ENCODE data around the gene BUD23. TPM values are rescaled to one million over a fixed set of nuclear protein-coding genes. Genes with fewer than 3 reads are reported as not detected.

Gene BUD23
- total and polyA plus RNA-seq, 9 of the 15 experiments (the other 6 are each of a cell fraction or from before 2014, with no cell fraction given) = 79.5 to 270 (median 150) TPM

DNA sequence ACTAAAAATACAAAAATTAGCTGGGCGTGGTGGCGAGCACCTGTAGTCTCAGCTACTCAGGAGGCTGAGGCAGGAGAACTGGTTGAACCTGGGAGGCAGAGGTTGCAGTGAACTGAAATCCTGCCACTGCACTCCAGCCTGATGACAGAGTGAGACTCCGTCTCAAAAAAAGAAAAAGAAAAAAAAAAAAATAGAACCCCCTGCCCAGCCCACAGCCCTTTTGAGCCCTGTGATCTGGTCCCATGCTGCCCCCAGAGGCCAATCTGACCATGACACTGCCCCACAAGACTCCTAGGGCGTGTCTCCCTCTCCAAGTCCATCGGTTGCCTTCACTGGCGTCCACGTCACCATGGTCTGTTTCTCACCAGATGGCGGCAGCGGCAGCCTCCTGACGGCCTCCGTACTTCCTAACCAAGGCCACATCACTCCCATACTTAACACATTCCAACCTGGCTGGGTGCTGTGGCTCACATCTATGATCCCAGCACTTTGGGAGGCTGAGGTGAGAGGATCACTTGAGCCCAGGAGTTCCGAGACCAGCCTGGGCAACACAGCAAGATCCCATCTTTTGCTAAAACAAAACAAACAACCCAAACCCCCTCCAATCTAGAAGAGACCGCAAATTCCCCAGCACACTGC is 18.1 kb downstream of the BUD23 start (continued):
- TF ChIP-seq, protein P1, sequence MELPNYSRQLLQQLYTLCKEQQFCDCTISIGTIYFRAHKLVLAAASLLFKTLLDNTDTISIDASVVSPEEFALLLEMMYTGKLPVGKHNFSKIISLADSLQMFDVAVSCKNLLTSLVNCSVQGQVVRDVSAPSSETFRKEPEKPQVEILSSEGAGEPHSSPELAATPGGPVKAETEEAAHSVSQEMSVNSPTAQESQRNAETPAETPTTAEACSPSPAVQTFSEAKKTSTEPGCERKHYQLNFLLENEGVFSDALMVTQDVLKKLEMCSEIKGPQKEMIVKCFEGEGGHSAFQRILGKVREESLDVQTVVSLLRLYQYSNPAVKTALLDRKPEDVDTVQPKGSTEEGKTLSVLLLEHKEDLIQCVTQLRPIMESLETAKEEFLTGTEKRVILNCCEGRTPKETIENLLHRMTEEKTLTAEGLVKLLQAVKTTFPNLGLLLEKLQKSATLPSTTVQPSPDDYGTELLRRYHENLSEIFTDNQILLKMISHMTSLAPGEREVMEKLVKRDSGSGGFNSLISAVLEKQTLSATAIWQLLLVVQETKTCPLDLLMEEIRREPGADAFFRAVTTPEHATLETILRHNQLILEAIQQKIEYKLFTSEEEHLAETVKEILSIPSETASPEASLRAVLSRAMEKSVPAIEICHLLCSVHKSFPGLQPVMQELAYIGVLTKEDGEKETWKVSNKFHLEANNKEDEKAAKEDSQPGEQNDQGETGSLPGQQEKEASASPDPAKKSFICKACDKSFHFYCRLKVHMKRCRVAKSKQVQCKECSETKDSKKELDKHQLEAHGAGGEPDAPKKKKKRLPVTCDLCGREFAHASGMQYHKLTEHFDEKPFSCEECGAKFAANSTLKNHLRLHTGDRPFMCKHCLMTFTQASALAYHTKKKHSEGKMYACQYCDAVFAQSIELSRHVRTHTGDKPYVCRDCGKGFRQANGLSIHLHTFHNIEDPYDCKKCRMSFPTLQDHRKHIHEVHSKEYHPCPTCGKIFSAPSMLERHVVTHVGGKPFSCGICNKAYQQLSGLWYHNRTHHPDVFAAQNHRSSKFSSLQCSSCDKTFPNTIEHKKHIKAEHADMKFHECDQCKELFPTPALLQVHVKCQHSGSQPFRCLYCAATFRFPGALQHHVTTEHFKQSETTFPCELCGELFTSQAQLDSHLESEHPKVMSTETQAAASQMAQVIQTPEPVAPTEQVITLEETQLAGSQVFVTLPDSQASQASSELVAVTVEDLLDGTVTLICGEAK (IDR thresholded peaks at IDR 0.05) = no peak
- TF ChIP-seq, protein P1 (CRISPR knock-in tag; IDR thresholded peaks at IDR 0.05) = no peak
- no peak for TF ChIP-seq EGR1 (conservative IDR thresholded peaks at IDR 0.05)
- TF ChIP-seq RAD21 (CRISPR knock-in tag; conservative IDR thresholded peaks at IDR 0.05 in 1 of 2, IDR thresholded peaks at IDR 0.05 in 1 of 2) = peak; percentile 22 to 49; a peak in 3 of 4 replicates
- TF ChIP-seq ZNF764 (CRISPR knock-in tag; IDR thresholded peaks at IDR 0.05; ENCODE audit: low read depth) = no peak
- no peak for TF ChIP-seq ZFP30 (CRISPR knock-in tag; IDR thresholded peaks at IDR 0.05; ENCODE audit: borderline replicate concordance)
- TF ChIP-seq, protein P2, sequence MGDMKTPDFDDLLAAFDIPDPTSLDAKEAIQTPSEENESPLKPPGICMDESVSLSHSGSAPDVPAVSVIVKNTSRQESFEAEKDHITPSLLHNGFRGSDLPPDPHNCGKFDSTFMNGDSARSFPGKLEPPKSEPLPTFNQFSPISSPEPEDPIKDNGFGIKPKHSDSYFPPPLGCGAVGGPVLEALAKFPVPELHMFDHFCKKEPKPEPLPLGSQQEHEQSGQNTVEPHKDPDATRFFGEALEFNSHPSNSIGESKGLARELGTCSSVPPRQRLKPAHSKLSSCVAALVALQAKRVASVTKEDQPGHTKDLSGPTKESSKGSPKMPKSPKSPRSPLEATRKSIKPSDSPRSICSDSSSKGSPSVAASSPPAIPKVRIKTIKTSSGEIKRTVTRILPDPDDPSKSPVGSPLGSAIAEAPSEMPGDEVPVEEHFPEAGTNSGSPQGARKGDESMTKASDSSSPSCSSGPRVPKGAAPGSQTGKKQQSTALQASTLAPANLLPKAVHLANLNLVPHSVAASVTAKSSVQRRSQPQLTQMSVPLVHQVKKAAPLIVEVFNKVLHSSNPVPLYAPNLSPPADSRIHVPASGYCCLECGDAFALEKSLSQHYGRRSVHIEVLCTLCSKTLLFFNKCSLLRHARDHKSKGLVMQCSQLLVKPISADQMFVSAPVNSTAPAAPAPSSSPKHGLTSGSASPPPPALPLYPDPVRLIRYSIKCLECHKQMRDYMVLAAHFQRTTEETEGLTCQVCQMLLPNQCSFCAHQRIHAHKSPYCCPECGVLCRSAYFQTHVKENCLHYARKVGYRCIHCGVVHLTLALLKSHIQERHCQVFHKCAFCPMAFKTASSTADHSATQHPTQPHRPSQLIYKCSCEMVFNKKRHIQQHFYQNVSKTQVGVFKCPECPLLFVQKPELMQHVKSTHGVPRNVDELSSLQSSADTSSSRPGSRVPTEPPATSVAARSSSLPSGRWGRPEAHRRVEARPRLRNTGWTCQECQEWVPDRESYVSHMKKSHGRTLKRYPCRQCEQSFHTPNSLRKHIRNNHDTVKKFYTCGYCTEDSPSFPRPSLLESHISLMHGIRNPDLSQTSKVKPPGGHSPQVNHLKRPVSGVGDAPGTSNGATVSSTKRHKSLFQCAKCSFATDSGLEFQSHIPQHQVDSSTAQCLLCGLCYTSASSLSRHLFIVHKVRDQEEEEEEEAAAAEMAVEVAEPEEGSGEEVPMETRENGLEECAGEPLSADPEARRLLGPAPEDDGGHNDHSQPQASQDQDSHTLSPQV (IDR thresholded peaks at IDR 0.05) = peak; percentile 41; the same call in 1 of the 2 replicates
- no peak for TF ChIP-seq KAT8 (IDR thresholded peaks at IDR 0.05; ENCODE audit: low read depth)
- no peak for TF ChIP-seq ETV1 (tag; conservative IDR thresholded peaks at IDR 0.05; ENCODE audit: low read depth)
- TF ChIP-seq ZNF165 (CRISPR knock-in tag; IDR thresholded peaks at IDR 0.05; ENCODE audit: borderline replicate concordance) = no peak
- no peak for TF ChIP-seq PHB2 (IDR thresholded peaks at IDR 0.05; ENCODE audit: low read depth)
- no peak for TF ChIP-seq NELFE (IDR thresholded peaks at IDR 0.05; ENCODE audit: insufficient read depth, insufficient read length)
- no peak for TF ChIP-seq CSDE1 (IDR thresholded peaks at IDR 0.05)
